ENCODE measurements around the gene NCF4.

NCF4 gene

GRCh38 chr22:36924151-36924698 is 63.4 kb downstream of the NCF4 start:
- DNase-seq, result no peak

DNA sequence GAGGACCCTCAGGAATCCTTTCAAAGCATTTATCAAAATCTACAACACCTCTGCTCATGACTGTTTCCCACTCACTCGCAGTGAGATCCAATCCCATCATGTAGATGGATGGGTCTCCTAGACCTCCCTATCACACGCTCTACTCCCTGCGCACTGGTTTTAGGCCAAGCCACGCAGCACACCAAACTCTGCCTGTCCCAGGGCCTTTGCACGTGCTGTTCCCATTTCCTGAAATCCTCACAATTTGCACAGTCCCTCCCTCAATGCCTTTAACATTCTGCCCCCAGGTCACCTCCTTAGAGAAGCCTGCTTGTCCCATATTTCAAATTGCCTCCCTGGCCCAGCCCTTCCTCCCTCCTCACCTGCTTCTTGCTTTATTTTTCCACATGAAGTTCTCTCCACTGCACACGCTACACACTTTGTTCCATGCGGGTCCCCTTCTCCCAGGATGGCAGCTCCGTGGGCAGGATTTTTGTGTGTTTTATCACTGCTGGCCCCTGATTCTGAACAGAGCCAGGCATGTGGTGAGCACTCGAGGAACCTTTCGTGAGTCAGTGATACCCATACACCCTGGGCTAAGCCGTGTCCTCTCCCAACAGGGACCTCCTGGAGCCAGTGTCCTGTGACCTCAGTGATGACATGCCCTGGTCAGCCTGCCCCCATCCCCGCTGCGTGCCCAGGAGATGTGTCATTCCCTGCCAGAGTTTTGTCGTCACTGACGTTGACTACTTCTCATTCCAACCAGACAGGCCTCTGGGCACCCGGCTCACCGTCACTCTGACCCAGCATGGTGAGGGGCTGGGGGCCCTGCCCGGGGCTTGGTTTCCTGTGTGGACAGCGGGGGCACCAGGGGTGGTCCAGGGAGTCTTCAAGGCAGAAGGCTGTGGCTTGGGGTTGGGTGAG is 64.8 kb downstream of the NCF4 start:
- DNase-seq, result no peak

DNA sequence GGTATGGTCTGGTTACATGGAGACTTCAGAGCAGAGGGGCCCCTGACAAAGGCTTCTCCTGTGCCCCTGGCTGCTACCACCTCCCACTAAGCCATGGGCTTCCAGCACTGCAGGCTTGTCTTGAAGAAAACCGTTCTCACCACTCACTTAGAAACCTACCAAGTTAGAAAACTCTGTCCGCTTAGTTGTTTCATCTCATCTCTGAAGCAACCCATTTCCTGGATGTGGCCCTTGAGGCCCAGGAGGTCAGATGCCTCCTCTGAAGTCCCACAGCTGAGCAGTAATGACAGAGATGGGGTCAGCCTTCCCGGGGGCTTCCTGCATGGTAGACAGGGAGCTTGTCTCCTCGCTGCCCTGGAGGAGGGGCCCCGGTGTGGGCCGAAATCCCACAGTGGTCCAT is 65.5 kb downstream of the NCF4 start:
- no peak for DNase-seq

DNA sequence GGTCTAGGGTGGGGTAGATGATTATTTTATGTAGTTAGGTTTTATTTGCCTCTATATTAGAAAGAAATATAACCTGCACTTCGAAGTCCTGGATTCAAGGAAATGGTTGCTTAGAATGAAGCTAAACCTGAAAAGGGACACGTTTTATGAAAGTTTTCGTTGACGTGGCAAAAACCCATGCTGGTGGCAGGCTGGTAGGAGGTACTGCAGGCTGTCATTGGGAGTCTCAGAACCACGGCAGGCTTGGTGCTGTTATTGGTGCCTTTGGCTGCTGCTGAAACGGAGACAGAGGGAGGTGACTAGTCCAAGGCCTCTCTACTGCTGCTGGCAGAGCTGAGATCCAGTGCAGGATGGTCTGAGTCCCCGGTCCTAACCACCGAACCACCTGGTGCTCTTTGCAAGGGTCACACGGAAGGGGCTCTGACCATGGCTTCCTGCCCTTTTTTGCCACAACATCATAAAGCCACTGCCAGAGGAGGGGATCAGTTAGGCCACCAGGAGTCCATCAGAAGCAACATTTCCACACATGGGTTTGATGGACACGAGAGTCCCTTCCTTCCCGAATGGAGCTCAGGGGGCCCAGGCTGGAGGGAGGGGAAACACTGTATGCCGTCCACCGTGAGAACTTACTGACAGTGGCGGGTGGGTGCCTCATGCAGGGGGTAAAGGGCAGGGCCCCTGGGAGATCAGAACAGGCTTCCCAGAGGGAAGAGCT is 66.1 kb downstream of the NCF4 start:
- no peak for DNase-seq
